ENCODE data around the gene BLOC1S4.
"Not testable (repeated sequence)": the region's sequence is repeated elsewhere in the genome, so short reads cannot be mapped to it uniquely, and the experiment has no call there.

BLOC1S4 gene

GRCh38 chr4:6740347-6740746 is 24.4 kb downstream of the BLOC1S4 start:
- no peak for DNase-seq (ENCODE audit: low read depth, low spot score)

- no peak for DNase-seq (ENCODE audit: low read depth, low spot score)
Observed at GRCh38 chr4:6742507-6742906, 26.5 kb downstream of the BLOC1S4 start.

- no peak for DNase-seq (ENCODE audit: low read depth, low spot score)
Observed at GRCh38 chr4:6742989-6743388, 27.0 kb downstream of the BLOC1S4 start.

GRCh38 chr4:6746721-6747293 is 30.8 kb downstream of the BLOC1S4 start:
- peak; percentile 74 for DNase-seq (ENCODE audit: low read depth, low spot score)

GRCh38 chr4:6747294-6748051 is 31.5 kb downstream of the BLOC1S4 start:
- peak; percentile 53 for DNase-seq (ENCODE audit: low read depth, low spot score)

- no peak for DNase-seq (ENCODE audit: low read depth, low spot score)
Observed at GRCh38 chr4:6748286-6748685, 32.3 kb downstream of the BLOC1S4 start.

- DNase-seq (ENCODE audit: low read depth, low spot score) = no peak
Observed at GRCh38 chr4:6749340-6750171, 33.6 kb downstream of the BLOC1S4 start.

GRCh38 chr4:6750286-6751221 is 34.6 kb downstream of the BLOC1S4 start:
- no peak for DNase-seq (ENCODE audit: low read depth, low spot score)

- DNase-seq (ENCODE audit: low read depth, low spot score) = no peak
Observed at GRCh38 chr4:6751611-6752485, 35.9 kb downstream of the BLOC1S4 start.

- DNase-seq (ENCODE audit: low read depth, low spot score) = no peak
Observed at GRCh38 chr4:6752486-6752829, 36.5 kb downstream of the BLOC1S4 start.

- DNase-seq (ENCODE audit: low read depth, low spot score) = no peak
Observed at GRCh38 chr4:6753103-6753560, 37.2 kb downstream of the BLOC1S4 start.

GRCh38 chr4:6753891-6754290 is 37.9 kb downstream of the BLOC1S4 start:
- DNase-seq (ENCODE audit: low read depth, low spot score) = no peak

- DNase-seq (ENCODE audit: low read depth, low spot score) = no peak
Observed at GRCh38 chr4:6754481-6755087, 38.6 kb downstream of the BLOC1S4 start.

GRCh38 chr4:6755088-6755753 is 39.2 kb downstream of the BLOC1S4 start:
- no peak for DNase-seq (ENCODE audit: low read depth, low spot score)

- not testable (repeated sequence) for DNase-seq (ENCODE audit: low read depth, low spot score)
Observed at GRCh38 chr4:6756345-6756744, 40.4 kb downstream of the BLOC1S4 start.

GRCh38 chr4:6758728-6759127 is 42.8 kb downstream of the BLOC1S4 start:
- no peak for DNase-seq (ENCODE audit: low read depth, low spot score)

- no peak for DNase-seq (ENCODE audit: low read depth, low spot score)
Observed at GRCh38 chr4:6760865-6761264, 44.9 kb downstream of the BLOC1S4 start.

- no peak for DNase-seq (ENCODE audit: low read depth, low spot score)
Observed at GRCh38 chr4:6761649-6762615, 46.0 kb downstream of the BLOC1S4 start.
